Activated gamma-delta T cell treated with anti-CD3 and anti-CD28 coated beads, Interleukin-2, amount 50 U/mL, for 16 hours (primary cell): ENCODE data around the gene PPDPF.
"Not testable (repeated sequence)": the region's sequence is repeated elsewhere in the genome, so short reads cannot be mapped to it uniquely, and the experiment has no call there.

Source experiments
- DNase-seq: peaks from one replicate; pipeline ENCODE4 v3.0.0-alpha.2; 2020; ENCODE audit warnings: low read depth

The PPDPF gene

DNA sequence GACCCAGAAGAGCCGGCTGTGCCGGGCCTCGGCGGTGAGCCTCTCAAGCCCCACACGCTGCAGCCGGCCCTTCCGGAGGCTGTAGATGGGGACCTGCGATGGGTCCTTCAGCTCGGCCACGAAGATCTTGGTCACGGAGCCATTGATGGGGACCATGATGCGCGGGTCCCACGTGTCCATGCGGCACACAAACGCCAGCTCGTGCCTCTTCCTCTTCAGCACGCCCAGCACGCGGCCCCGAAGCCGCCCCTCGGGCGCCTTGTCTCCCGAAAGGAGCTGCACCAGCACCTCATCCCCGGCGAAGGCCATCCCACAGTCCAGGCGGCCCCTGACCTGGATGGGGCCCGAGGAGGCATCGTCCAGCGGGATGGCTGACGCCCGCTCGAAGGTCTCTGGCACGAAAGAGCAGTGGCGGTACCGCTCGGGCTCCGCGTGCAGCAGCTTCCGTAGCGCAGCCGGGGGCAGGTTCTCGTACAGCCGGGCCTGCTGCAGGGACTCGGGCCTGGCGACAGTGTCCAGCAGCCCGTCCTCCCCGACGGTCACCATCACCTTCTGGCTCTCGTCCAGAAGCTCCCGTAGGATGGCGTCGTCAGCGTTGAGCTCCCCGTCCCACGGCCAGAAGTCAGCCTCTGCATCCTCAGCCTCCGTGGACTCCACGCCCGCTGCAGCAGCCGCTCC lies 44.6 kb downstream of the PPDPF start:
- DNase-seq, result no peak

GRCh38 chr20:63565699-63566335 lies 45.3 kb downstream of the PPDPF start:
- DNase-seq, result no peak

DNA sequence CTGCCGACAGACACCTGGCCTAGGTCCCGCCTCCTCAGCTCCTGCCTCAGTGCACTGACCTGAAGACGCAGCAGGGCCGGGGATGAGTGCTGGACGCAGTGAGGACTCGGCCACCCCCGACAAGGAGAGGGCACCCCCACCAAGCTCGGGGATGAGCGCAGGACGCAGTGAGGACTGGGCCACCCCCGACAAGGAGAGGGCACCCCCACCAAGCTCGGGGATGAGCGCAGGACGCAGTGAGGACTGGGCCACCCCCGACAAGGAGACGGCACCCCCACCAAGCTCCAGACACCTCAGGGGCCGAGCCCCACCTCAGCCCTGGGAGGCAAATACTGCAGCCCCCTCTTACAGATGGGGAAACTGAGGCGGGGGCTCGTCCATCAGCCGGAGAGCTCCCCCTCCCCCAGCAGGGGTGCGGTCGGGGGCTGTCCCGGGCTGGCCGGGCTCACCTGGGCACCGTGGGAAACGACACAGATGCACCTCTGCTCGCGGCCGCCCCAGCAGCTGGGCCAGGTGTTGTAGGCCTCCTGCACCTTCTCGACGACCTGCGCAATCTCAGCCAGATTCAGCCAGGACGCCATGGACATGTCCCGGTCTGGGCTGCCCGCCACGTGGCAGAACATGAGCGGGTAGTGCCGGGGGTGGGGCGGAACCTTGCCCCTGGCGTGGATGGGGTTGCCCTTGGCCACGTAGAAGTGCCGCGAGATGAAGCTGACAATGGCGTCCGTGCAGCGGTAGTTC lies 46.0 kb downstream of the PPDPF start:
- DNase-seq, result no peak

DNA sequence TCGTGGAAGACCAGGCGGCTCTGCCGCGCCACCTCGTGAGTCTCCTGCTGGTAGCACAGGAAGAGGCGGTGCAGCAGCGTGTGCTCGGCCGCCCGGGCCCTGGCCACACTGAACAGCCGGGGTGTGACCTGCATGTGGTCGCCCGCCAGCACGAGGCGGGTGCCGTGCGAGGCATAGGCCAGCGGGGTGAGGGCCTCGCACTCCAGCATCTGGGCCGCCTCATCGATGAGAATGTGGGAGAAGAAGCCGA lies 46.5 kb downstream of the PPDPF start:
- no peak for DNase-seq

DNA sequence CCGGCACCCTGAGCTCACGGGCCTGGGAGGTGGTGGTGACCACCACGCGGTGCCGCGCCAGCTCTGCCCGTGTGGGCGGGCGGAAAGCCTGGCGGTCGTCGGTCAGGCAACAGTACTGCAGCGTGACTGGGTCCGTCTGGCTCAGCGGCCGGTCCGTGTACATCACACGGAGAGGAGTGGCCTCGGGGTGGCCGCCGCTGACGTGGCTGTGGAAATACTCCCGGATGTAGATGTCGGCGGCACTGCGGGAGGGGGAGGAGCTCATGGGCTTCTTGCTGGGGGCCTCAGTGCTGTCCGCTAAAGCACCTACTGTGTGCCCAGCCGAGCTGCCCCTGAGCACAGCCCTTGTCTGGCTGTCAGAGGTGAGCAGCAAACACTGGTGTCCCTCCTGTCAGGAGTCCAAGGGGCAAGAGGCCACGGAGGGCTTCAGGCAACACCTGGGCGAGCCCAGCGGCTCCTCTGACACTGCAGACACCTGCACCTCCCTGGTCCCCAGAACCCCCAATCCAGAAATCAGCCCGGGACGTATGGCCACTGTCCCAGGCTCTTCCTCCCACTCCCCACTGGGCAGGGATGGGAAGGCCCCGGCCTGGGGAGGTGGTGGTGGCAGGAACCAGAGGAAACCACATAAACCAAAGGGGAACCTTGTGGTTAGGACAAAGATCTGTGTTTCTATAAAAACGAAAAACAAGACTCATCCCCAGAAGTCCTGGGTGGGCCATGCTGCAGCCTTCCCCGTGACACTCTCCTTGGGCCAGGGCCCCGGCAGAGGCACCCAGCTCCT lies 47.0 kb downstream of the PPDPF start:
- DNase-seq, result peak; percentile 30

DNA sequence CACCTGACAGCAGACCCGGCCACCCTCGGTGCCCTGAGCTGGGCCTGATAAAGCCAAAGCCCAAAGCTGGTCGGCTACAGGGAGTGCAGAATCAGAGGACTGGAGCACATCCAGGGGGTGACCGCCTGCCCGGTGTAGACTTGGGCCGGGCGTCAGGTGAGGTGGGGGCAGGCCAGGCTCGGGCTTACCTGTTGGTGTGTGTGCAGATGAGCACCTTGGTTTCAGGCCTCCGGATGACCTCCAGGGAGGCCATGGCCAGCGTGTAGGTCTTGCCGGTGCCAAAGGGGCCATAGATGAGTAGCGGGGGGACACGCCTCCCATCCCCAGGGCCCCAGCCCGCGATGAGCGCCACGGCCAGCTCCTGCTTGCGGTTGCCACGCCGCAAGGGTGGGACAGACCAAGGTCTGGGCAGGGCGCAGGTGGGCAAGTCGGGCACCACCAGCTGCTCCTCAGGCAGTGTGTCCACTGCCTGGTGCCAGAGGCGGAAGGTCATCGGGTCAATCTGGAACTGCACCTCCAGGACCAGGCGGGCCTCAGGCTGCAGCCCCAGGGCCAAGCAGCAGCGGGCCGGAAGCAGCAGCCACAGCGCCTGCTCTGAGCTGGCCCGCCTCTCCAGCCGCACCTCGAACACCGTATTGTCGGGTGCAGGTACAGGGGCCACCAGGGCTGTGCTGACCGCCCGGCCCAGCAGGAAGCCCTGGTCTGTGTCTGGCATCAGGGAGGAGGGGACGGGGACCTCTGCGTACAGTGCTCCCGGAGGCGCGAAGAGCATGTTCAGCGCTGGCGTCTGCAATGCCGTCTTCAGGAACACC lies 47.8 kb downstream of the PPDPF start:
- DNase-seq, result no peak

- DNase-seq, result no peak
Measured at GRCh38 chr20:63568986-63569949, 48.7 kb downstream of the PPDPF start.

DNA sequence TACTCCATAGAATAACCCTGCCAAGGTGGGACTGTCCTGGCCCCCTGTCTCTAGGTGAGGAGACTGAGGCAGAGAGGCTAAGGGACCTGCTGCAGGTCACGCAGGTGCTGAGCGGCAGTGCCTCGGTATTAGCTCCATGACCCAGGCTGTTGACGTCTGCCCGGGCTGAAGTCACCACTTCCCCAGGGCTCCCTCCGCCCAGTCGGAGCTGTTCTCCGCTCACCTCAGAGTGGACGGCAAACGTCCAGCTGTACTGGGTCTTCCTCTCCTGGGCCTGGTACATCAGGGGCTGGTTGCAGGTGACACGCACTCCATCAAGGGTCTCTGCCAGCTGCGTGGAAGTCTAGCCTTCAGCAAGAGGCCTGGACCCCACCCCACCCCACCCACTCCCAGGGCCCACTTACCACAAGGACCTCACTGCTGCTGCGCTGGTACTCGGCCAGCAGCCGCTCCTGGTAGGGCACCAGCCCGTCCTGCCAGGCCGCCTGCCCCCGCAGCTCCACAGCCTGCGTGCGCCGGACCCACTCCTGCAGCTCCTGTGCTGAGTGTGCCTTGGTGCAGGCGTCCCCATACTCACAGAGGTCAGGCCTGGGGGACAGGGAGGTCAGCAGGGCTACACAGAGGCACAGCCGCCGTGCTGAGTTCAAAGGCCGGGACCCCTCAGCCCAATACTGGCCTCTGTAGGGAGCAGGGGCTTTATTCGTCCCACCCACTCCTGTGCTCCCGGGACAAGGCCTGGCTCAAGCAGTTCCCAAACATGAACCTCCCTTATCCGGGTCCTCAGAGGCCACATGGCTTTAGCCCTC lies 49.9 kb downstream of the PPDPF start:
- DNase-seq, result no peak

GRCh38 chr20:63571087-63571478 lies 50.5 kb downstream of the PPDPF start:
- not testable (repeated sequence) for DNase-seq
